Activated naive CD4-positive, alpha-beta T cell treated with Interleukin-2 at 50 U/mL for 16 hours (primary cell): ENCODE measurements around the gene KICS2.
"Not testable (repeated sequence)": the region's sequence is repeated elsewhere in the genome, so short reads cannot be mapped to it uniquely, and the experiment has no call there.

Experiments
- DNase-seq: peaks from one replicate; pipeline ENCODE4 v3.0.0-alpha.2; 2020

Gene KICS2

DNA sequence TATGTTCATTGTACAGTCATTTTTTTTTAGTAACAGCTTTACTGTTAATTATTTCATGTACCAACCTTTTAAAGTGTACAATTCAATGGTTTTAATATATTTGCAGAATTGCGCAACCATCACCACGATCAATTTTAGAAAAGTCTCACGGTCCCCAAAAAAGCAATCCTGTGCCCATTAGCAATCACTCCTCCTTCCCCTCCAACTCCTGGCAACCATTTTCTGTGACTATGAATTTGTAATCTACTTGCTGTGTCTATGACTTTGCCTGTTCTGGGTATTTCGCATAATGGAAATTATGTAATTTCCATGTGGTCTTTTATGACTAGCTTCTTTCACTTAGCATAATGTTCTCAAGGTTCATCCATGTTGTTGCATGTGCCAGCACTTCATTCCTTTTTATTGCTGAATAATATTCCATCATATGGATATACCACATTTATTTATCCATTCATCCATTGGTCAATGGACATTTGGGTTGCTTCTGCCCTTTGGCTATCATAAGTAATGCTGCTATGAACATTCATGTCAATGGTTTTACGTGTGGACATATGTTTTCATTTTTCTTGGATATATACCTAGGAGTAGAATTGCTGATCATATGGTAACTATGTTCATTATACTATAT is 9.9 kb downstream of the KICS2 start:
- DNase-seq = no peak

DNA sequence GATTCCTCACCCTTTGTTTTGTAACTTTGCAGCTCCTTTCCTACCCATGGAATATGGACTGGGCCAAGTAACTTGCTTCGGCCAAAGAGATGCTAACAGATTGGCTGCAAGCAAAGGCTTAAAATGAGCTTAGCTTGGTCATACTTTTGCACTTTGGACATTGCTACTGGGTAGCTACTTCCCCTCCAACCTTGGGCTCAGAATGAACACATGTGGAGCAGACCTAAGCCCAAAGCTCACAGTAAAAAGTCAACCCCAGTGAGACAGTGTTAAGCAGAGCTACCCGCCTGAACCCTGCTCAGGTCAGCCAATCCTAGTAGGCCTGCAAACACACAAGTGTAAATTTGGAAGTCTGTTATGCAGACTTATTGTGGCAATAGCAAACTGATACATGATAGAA is 14.6 kb downstream of the KICS2 start:
- DNase-seq = no peak

DNA sequence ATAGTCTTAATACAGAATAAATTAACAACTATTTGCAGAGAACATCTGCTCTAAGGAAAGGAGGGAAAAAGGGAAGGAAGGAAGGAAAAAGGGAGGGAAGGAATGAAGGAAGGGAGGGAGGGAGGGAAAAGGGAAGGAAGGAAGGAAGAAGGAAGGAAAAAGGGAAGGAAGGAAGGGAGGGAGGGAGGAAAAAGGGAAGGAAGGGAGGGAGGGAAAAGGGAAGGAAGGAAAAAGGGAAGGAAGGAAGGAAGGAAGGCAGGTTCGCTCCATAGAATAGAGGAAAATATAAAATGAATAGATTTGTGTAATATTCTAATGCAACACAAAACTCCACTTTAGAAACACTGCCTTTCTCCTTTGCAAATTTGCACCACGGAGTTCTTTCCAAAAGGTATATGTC is 16.6 kb downstream of the KICS2 start:
- no peak for DNase-seq

DNA sequence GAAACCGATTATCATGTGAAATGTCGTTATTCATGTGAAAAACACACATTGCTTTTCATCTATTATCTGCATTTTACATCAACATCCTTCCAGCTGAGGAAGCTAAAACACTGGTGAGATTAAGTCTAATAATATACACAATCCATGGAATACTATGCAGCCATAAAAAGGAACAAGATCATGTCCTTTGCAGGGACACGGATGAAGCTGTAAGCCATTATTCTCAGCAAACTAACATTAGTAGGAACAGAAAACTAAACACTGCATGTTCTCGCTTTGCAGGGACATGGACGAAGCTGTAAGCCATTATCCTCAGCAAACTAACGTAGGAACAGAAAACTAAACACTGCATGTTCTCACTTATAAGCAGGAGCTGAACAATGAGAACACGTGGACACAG is 18.3 kb downstream of the KICS2 start:
- no peak for DNase-seq

DNA sequence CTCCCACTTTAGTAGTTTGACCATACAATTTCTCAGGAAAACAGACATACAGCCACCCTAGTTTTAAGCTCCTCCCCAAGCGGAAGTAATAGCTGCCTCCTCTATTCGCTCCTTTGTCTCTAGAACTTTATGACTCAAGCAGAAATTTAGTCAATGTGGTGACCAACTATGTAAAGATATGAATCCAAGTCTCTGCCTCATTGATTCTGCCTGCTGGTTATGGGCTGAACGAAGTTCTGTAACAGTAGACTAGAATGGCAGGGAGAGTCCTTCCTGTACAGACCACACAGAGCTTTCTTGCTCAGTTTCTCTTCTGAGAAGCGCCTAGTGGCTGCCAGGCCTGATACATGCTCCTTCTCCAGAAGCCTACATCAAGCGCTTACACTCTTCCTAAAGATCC is 19.1 kb downstream of the KICS2 start:
- DNase-seq = no peak

DNA sequence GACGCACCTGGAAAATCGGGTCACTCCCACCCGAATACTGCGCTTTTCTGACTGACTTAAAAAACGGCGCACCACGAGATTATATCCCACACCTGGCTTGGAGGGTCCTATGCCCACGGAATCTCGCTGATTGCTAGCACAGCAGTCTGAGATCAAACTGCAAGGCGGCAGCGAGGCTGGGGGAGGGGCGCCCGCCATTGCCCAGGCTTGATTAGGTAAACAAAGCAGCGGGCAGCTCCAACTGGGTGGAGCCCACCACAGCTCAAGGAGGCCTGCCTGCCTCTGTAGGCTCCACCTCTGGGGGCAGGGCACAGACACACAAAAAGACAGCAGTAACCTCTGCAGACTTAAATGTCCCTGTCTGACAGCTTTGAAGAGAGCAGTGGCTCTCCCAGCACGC is 26.3 kb downstream of the KICS2 start:
- not testable (repeated sequence) for DNase-seq

DNA sequence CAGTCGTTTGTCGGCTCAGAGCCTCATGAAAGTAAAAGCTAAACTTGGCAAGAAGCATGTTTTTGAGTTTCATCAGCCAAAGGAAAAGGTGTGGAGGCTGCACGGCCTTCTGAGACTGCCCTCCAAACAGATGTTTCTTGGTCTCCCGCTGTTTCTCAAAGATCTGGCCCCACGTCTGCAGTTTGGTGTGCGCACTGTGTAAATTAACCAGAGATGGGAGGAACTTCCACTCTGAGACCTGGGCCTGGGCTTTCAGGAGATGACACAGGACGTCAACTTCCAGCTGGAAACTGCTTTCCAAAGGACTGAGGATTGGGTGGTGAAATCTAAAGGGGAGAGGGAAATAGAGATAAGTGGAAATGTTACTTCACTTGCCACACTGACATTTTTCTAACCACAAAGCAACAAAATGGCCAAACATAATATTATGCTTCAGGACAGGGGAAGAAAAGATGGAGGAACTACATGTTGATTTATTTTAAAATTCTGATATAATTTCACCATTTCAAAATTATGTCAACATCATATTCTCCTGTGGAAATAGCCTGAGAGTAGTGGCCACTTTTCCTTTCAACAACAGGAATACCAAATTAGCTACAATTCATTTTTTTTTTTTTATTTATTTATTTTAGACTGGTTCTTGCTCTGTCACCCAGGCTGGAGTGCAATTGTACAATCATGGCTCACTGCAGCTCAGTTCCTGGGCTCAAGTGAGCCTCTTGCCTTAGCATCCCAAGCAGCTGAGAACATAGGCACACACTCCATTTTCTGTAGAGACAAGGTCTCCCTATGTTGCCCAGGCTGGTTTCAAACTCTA is 27.6 kb downstream of the KICS2 start:
- no peak for DNase-seq

DNA sequence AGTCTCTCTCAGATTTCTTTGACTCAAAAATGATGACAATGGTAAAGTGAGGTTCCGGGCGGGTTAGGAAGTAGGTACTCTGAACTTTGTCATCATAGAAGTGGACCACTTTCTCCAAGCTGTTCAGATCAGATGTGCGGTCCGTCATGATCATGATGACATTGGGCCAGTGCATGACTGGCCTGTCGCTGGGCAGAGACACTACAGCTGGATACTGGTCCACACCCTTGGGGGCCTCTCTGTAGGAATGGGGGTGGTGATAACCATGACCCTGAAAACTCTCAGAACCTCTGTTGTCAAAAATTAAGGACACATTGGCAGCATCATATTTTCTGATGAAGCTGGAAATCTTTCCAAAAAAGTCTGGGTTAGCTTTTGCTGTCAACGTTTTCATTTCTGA is 28.2 kb downstream of the KICS2 start:
- DNase-seq = no peak

DNA sequence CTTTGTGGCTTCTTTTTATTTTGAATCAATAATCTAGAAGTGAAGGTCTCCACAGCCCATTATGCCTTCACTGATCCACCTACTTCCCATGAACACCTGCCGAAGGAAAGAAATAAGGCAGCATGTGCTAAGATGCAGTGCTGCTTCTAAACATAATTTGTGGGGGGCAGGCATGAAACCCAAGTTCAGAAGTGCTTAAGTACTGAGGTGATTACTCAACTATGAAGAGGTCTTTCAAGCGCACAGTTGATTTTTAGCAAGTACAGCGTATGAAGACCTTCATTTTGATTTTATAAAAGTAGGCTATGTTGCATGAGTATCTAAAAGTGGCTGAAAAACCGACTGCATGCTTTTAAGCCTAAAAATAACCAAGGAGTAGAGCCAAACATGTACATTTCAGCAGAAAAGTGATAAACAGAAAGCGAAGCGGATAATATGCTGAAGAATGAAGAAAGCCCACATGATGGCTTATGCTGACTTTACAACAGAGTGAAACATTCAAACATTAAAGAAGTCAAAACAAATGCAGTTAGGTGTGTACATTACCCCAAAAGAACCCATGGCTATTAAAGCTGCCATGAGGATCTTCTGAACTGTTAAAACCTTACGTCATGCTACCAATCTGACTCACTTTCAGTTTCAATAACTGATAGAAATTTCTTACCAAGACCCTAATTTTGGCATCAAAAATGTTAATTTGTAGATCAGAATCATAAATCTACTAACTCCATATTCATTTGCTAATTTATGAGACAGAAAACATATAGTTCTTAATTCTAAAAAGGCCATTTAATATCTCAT is 29.3 kb downstream of the KICS2 start:
- no peak for DNase-seq

DNA sequence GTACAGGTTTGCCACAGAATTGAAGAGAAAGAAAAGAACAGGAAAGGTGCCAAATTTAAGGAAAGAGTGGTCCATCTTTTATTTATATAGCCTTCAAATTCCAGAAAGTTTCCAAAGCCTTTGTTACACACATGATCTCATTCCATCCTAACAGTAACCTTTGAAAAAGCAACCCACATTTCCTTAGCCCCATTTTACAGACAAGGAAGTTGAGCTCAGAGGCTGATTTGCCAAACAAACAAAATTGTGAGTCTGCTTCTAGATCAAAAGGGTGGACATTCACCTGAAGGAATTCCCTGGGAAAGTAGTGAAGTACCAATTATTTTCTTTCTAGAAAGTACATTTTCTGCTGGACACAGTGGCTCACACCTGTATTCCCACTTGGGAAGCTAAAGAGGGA is 32.0 kb downstream of the KICS2 start:
- no peak for DNase-seq

DNA sequence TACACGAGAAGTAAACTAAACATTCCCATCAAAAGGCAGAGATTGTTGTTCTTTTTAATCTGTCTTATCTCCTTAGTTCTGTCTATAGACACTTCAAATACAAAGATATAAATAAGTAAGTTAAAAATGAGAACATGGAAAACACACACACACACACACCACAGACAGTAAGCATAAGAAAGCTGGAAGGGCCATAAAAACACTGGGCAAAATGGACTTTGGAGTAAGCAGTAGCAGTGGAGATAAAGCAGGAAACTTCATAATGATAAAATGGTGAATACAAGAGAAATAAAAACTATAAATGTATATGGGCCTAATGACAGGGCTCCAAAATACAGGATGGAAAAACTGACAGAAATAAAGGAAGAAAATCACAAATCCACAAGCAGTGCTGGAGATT is 32.6 kb downstream of the KICS2 start:
- DNase-seq = no peak

DNA sequence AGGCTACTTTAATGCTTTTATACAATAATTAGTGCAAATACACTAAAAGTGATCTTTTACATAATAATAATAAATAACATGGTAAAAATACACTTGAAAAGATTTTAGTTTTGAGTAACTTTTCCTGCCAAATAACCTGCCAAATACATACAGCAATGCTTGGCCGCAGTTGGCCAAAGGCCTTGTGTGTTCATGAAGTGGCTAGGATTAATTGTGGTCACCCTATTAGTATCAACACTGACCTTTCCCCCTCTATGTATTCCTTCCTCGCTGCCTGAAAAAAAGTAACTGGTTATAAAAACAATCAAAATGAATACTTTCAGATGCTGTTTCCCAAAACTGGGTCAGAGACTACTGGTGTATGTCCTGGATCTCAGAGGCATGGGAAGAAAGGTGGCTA is 34.3 kb downstream of the KICS2 start:
- DNase-seq = no peak

DNA sequence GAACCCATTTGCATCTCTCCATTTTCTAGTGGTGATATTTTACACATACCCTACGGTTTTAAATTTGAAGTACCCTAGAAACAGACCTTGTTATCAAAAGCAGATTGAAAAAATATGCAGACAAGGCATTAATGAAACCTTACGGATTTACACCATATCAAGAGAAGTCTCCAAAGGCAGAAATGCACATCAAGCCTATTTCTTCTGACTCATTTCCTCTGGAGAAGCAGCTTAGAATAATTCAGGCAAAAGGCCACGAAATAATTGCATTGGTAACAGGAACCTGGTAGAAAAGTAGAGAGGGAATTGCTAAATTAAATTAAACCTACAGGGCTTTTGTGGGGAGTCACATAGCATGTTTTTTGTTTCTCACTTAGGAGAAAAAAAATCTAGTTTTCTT is 34.7 kb downstream of the KICS2 start:
- no peak for DNase-seq

DNA sequence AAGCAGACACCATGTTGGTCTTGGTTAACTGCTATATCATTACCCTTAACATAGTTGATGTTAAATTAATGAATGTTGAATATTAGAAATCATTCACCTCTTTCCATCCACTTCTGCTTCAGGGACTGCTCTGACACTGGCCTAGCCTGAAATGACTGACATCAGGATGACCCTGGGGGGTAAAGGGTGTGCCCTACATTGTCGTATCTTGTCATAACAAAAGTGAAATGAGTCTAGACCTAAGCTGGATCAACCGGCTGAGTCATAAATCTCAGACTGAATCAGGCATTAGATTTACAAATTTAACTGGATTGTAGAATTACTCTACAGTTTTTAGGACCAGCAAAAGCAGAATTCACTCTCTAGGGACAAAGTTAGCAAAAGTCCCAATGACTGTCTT is 35.3 kb downstream of the KICS2 start:
- no peak for DNase-seq

DNA sequence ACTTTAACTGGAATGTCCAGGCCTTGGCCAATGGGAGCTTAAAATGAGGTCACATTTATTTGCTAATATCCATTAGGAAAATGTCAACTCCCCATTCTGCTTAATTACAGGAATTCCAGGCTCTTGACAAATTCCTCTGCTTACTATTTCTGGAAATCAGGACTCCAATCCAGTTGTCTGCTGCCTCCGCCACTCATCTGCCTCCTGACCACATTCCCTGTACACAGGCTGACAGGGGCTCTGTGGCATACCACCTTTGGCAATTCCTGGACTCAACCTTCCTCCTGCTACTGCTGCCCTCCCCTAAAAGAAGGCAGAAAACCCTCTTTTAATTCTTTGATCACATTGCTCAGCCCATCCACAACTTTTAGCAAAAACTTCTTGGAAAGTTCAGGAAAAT is 37.9 kb downstream of the KICS2 start:
- no peak for DNase-seq

DNA sequence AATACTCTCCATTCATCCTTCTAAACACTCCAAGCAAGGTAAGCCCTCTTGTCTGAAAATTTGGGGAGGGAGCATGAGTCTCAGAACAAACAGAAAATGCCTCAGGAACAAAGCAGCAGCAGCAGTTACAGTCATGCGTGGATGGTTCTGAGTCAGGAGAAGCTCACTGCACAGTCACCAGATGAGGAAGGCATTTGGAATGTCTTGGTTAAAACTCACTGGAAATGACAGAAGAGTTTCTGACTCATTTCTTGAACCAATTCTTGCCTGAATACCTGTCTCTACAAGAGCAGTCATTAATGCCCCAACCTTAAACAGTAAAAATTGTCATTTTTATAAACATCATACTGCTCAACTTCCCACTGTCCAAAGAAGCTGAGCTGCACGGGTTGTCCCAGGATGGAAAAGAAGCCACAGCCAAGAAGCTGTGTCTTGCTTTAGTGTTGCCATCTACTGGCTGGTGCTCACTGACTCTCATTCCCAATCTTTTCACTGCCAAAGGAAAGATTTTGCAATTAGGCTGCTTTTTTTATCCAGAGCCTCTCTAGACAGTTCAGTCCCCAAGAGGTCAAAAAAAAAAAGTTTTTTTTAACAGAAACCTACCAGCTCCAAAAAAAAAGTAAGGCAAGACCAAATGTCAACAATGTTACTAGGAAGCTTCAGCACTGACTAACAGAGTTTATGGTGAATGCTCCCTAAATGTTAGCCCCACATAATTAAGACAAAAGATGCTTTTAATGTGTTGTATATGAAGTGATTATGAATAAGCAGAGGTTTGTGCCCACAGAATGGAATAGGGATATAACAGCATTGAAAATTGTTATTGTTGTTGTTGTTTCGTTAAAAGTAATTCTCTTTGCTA is 40.4 kb downstream of the KICS2 start:
- no peak for DNase-seq

DNA sequence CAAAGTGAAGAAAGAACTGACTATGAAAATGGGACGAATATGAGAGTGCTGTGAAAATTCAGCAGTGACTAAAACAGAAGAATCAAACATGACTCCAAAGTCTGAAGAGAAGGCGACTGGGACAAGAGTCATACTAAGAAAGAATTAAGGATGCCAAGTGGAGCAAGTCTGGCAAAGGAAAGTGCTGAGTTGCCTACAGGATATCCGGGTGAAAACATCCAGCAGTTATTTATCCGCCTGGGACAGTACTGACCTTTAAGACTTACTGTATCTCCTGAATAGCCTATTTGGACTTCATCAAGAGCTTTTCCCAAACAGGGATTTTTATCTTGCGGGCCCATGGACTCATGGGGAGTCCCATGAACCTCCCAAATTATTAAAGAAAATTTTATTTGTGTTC is 41.1 kb downstream of the KICS2 start:
- DNase-seq = no peak

DNA sequence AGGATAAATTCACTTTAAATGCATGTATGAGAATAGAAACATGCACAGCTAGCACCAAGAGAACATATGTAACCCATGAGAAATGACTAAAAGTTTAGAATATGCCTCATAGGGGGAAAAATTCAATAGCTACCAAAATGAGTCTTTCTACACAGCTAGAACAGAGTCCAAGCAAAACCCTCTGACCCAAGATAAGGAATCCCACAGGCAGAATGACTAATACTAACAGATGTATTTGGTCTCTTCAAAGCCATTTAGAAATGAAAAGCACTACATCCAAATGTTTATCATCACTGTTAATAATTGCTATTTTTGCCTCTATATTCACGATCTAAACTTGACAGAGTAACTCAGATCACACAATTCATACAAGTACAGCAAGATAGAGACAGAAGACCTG is 44.0 kb downstream of the KICS2 start:
- no peak for DNase-seq

DNA sequence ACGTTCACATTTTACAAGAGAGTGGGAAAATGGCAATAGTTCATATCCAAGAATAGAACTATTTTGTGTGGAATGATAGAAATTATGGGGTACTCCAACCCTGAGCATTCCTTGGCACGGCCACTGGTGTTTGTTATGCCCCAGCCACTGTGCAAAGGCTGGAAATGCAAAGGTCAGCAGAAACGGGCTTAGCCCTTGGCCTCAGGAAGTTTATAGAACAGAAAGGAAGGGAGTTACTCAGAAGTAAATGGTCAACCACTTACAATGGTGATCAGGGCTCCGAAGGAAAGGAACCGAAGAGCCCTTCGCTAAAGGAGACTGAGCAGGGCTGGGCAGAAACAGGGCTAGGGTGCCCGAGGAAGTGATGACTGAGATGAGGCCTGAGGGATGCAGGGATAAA is 45.1 kb downstream of the KICS2 start:
- no peak for DNase-seq

DNA sequence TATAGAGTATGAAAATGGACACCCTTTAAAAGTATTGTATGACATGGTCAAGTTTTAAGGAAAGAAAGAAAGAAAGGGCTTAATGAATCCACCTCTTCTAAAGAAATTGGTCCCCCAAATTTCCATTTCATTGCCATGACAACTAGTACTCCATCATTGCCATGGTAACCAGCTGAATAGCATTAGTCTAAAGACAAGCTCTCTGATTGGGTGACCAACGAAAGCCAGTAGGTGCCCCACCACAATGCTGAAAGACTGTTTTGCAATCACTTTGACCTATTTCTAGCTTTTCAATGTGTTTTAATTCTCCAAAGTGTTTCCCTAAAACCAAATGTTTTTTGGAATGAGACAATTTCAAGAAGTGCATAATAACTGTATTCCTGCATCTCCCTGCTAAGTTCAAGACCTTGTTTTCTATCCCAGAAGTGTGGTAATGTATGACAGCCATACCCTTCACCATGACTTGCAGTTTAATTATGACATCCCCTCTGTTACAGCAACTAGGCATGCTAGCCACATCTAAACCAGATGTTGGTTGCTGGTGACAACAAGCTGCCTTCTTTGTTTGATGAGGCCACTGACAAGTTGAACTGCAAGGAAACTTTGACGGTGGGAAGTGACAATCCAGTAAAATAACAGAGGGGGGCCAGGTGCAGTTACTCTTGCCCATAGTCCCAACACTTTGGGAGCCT is 46.7 kb downstream of the KICS2 start:
- no peak for DNase-seq

DNA sequence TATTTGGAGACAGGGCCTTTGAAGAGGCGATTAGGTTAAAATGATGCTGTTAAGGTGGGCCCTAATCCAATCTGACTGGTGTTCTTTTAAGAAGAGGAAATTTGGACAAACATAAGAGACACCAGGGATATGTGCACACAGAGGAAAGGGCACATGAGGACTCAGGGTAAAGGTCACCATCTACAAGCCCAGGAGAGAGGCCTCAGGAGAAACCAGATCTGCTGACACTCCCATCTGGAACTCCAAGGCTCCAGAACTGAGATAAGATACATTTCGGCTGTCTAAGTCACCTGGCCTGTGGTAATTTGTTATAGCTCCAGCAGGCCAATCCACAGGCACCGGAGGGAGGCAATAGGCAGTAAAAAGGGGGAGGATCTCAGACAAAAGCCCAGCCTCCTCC is 48.6 kb downstream of the KICS2 start:
- no peak for DNase-seq
